Erythroblast (primary cell): ENCODE measurements around the gene GINS3.

Experiments
- DNase-seq, 2 experiments: peaks; one replicate each; lab custom pipeline; 2025; lab: John Stamatoyannopoulos, UW
- GATA1 ChIP-seq: IDR thresholded peaks from 2 replicates; pipeline ENCODE4 v1.6.1; 2011; ENCODE audit warnings: low read depth, mild to moderate bottlenecking, control low read depth, low read length, moderate library complexity
- POLR2A ChIP-seq: IDR thresholded peaks from 2 replicates; pipeline ENCODE4 v1.6.1; 2011; ENCODE audit warnings: mild to moderate bottlenecking, low read length

Gene GINS3

GRCh38 chr16:58392215-58393137 lies at the start of gene GINS3:
Gene GINS3, plus strand, starts transcription at chr16:58392471. Its CDS starts 131 bp downstream, at chr16:58392602.
- DNase-seq = peak; percentile 93 to 95
- peak; percentile 85 for TF ChIP-seq POLR2A
- TF ChIP-seq GATA1 = no peak

GRCh38 chr16:58343562-58343961 lies 48.7 kb upstream of the GINS3 start:
- no peak for DNase-seq
- TF ChIP-seq GATA1 (no peak), POLR2A (no peak)

GRCh38 chr16:58345574-58346354 lies 46.5 kb upstream of the GINS3 start:
- peak in 1 of 2 experiments; percentile 11 for DNase-seq
- TF ChIP-seq GATA1 = no peak

- no peak for DNase-seq
- TF ChIP-seq POLR2A (no peak), GATA1 (no peak)
Measured at GRCh38 chr16:58346831-58347371, 45.4 kb upstream of the GINS3 start.

- DNase-seq = no peak
- TF ChIP-seq POLR2A (no peak), GATA1 (no peak)
Measured at GRCh38 chr16:58348986-58349385, 43.3 kb upstream of the GINS3 start.

GRCh38 chr16:58352690-58353089 lies 39.6 kb upstream of the GINS3 start:
- DNase-seq = no peak
- TF ChIP-seq POLR2A (no peak), GATA1 (no peak)

GRCh38 chr16:58360041-58360634 lies 32.1 kb upstream of the GINS3 start:
- DNase-seq = peak; percentile 5 to 29
- TF ChIP-seq POLR2A = no peak
- no peak for TF ChIP-seq GATA1

- TF ChIP-seq GATA1 (no peak), POLR2A (no peak)
- no peak for DNase-seq
Measured at GRCh38 chr16:58361726-58362125, 30.5 kb upstream of the GINS3 start.

GRCh38 chr16:58363746-58364393 lies 28.4 kb upstream of the GINS3 start:
- DNase-seq = no peak
- no peak for TF ChIP-seq GATA1

GRCh38 chr16:58365623-58366022 lies 26.6 kb upstream of the GINS3 start:
- no peak for TF ChIP-seq POLR2A
- no peak for TF ChIP-seq GATA1
- DNase-seq = no peak

- DNase-seq = peak in 1 of 2 experiments; percentile 7
- no peak for TF ChIP-seq GATA1
- no peak for TF ChIP-seq POLR2A
Measured at GRCh38 chr16:58366247-58367031, 25.8 kb upstream of the GINS3 start.

GRCh38 chr16:58367252-58367651 lies 25.0 kb upstream of the GINS3 start:
- DNase-seq = no peak
- TF ChIP-seq GATA1 (no peak), POLR2A (no peak)
